DND-41 (cell line): ENCODE results near the gene PLOD2.

ENCODE experiments used
- EZH2 ChIP-seq: IDR thresholded peaks from 3 replicates; pipeline ENCODE4 v1.6.1; 2012; ENCODE audit warnings: borderline replicate concordance, low read depth, mild to moderate bottlenecking, moderate library complexity, low read length, inconsistent platforms; ENCODE audit not compliant: severe bottlenecking
- TF ChIP-seq, protein P1 (sequence below): IDR thresholded peaks from 2 replicates; pipeline ENCODE4 v1.5.1; 2012; ENCODE audit warnings: borderline replicate concordance, low read length, moderate library complexity, mild to moderate bottlenecking; ENCODE audit not compliant: poor library complexity, severe bottlenecking; ENCODE audit errors: extremely low read depth

DNA sequence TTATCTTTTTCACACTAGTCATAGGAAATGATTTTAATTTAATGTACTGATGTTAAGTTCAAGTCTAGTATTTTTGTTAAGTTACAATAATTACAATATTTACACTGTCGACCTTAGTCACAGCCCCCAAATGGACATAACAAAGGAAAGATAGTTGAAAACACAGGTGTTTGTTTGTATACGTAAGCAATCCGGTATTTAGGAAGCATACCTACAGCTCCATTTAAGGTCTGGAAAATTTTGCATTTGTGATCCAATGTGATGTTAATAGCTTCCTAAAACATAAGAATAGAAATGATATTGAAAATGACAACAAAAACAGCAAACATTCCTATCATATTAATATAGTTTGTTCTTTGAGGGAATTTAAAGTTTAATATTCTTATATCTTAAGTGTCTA is 56.9 kb downstream of the PLOD2 start:
- TF ChIP-seq, protein P1, sequence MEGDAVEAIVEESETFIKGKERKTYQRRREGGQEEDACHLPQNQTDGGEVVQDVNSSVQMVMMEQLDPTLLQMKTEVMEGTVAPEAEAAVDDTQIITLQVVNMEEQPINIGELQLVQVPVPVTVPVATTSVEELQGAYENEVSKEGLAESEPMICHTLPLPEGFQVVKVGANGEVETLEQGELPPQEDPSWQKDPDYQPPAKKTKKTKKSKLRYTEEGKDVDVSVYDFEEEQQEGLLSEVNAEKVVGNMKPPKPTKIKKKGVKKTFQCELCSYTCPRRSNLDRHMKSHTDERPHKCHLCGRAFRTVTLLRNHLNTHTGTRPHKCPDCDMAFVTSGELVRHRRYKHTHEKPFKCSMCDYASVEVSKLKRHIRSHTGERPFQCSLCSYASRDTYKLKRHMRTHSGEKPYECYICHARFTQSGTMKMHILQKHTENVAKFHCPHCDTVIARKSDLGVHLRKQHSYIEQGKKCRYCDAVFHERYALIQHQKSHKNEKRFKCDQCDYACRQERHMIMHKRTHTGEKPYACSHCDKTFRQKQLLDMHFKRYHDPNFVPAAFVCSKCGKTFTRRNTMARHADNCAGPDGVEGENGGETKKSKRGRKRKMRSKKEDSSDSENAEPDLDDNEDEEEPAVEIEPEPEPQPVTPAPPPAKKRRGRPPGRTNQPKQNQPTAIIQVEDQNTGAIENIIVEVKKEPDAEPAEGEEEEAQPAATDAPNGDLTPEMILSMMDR = no peak
- TF ChIP-seq EZH2 = no peak
